Neutrophil (primary cell): ENCODE measurements around the gene CDK2AP2.

Experiments
- H3K27ac ChIP-seq: fragments of 200-600 bp; sonication (generic); 2 replicates; pipeline ENCODE4 v1.5.1; 2016; ENCODE audit warnings: mild to moderate bottlenecking, moderate library complexity
- H3K27me3 ChIP-seq: fragments of 200-600 bp; sonication (generic); 2 replicates; pipeline ENCODE4 v1.6.0; 2016; ENCODE audit warnings: mild to moderate bottlenecking
- H3K36me3 ChIP-seq: fragments of 200-600 bp; sonication (generic); 2 replicates; pipeline ENCODE4 v1.5.1; 2017
- H3K4me1 ChIP-seq, 2 experiments: fragments of 200-600 bp in 1 of 2; sonication (generic) in 1 of 2; 1 replicate in 1 of 2; 2 replicates in 1 of 2; pipeline versions ENCODE4 v1.5.1 to v1.6.1; 2013 to 2016; ENCODE audit warnings: low read depth in 1 of 2, low read length in 1 of 2, mild to moderate bottlenecking in 1 of 2, moderate library complexity in 1 of 2; ENCODE audit not compliant: control insufficient read depth in 1 of 2, insufficient read depth in 1 of 2
- H3K4me3 ChIP-seq, 2 experiments: fragments of 200-600 bp in 1 of 2; sonication (generic) in 1 of 2; 1 replicate in 1 of 2; 2 replicates in 1 of 2; pipeline ENCODE4 v1.5.1; 2013 to 2016; ENCODE audit warnings: low read depth in 1 of 2, low read length in 1 of 2, mild to moderate bottlenecking in 1 of 2, moderate library complexity in 1 of 2
- H3K9me3 ChIP-seq: fragments of 200-600 bp; sonication (generic); 2 replicates; pipeline ENCODE4 v1.5.1; 2016
- TF ChIP-seq, protein P1 (sequence below): fragments of 200-600 bp; sonication (generic); IDR thresholded peaks from 2 replicates; pipeline ENCODE4 v1.5.1; 2016; ENCODE audit warnings: antibody characterized with exemption

The CDK2AP2 gene

DNA sequence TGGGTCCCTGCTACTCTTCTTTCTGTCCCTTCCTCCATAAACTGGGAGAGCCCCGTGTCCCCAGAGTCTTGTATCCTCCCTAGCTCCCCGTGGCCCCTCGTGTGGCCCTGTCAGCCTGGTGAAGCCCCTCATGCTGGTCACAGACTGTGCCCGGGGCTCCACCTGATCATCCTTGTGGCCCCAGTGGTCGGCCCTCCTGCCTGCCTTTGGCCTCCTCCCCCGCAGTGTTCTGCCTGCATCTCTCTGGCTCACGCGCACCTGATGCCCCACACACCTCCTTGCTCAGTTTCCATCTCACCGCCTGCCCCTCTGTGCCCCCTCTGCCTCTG is 16.5 kb upstream of the CDK2AP2 start:
- H3K9me3 ChIP-seq, result no peaks in the 10 kb centered on the region
- TF ChIP-seq, protein P1, sequence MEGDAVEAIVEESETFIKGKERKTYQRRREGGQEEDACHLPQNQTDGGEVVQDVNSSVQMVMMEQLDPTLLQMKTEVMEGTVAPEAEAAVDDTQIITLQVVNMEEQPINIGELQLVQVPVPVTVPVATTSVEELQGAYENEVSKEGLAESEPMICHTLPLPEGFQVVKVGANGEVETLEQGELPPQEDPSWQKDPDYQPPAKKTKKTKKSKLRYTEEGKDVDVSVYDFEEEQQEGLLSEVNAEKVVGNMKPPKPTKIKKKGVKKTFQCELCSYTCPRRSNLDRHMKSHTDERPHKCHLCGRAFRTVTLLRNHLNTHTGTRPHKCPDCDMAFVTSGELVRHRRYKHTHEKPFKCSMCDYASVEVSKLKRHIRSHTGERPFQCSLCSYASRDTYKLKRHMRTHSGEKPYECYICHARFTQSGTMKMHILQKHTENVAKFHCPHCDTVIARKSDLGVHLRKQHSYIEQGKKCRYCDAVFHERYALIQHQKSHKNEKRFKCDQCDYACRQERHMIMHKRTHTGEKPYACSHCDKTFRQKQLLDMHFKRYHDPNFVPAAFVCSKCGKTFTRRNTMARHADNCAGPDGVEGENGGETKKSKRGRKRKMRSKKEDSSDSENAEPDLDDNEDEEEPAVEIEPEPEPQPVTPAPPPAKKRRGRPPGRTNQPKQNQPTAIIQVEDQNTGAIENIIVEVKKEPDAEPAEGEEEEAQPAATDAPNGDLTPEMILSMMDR, result no peak
- H3K4me1 ChIP-seq, result no peaks in the 10 kb centered on the region
- no peaks in the 10 kb centered on the region for H3K36me3 ChIP-seq
- peaks cover 10% of the 10 kb centered on the region for H3K27me3 ChIP-seq
- H3K4me3 ChIP-seq, result no peak overlapping the region
- H3K27ac ChIP-seq, result no peak overlapping the region

DNA sequence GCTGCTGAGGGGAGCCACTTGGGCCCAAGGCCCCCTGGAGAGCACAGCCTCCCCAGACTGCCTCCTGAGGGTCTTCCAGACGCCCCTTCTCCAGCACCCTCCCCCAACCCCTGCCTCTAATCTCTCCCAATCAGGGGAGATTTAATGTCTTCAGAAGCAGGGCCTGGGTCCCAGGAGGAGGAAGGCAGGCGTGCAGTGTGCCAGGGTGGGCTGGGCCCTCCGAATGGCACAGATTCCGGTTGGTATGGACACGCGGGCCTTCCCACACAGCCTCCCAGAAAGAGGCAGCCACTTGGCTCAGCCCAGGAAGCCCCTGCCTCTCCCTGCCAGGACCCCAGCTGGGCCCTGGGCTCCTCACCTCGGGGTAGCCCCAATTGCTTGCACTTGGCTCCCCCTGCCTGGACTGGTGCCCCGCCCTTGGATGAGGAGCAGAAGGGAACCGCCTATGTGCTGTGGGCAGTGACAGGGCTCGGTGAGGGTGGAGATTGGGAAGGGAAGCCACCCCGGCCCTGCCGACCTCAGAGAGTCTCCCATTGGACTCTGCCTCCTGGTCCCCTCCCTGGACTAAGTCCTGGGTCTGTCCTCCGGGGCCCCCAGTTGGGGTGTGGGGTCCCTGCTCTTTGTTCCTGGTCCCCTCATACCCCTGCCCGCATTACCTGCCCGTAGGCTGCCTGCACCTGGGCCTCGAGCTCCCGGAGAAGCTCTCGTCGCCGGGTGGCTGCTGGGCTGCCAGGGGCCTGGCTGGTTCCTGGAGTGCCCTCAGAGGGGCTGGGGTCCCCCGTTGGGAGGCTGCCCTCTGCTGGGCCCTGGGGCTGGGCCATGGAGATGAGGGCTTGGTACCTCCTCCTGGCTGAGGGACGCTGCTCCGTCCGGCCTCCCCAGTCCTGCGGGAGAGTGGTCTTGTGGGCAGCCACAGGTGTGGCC is 15.9 kb upstream of the CDK2AP2 start:
- Histone ChIP-seq H3K27me3 (peaks cover 3% of the 10 kb centered on the region), H3K36me3 (no peaks in the 10 kb centered on the region), H3K27ac (no peak overlapping the region), H3K4me1 (no peaks in the 10 kb centered on the region), H3K9me3 (no peaks in the 10 kb centered on the region), H3K4me3 (no peak overlapping the region)
- TF ChIP-seq, protein P1, result no peak

DNA sequence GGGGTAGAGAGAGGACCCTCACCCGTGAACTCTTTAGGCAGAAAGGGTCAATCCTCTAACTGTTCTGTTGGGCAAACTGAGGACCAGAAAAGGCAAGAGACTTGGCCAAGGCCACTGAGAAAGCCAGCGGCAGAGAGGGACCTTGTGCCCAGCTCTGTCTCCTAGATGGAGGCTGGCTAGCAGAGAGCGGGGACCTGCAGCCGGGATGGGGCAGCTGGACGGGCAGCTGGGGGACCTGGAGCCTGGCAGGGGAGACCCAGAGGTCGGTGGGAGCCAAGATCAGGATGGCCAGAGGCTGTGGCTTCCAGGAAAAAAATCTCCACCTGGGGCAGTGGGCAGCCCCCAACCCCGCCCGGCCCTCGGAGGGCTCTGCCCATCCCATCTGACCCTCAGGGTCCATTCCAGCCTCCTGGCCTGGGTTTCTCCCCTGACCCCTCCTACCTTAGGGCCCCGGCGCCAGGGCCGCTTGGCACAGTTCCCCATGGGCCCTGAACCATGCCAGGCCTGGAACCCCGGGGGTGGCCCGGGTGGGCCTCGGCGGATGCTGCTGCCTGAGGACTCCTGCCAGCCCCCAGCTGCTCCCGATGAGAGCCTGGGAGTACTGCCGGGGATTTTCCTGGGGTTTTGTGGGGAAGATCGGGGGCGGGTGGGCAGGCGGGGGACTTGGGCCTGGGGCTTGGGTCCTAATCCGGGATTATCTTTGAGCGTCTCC is 15.0 kb upstream of the CDK2AP2 start, which contains the start of gene CABP2:
CABP2 (minus strand) TSS at position 603 of the 712 bp plus-strand sequence; CDS start at position 483, 120 bp downstream.
- no peaks in the 10 kb centered on the region for H3K9me3 ChIP-seq
- no peaks in the 10 kb centered on the region for H3K27me3 ChIP-seq
- H3K36me3 ChIP-seq, result no peaks in the 10 kb centered on the region
- TF ChIP-seq, protein P1, result no peak
- H3K27ac ChIP-seq, result no peak within 1 kb of the TSS
- H3K4me3 ChIP-seq, result no peak within 1 kb of the TSS
- no peaks in the 10 kb centered on the region for H3K4me1 ChIP-seq

DNA sequence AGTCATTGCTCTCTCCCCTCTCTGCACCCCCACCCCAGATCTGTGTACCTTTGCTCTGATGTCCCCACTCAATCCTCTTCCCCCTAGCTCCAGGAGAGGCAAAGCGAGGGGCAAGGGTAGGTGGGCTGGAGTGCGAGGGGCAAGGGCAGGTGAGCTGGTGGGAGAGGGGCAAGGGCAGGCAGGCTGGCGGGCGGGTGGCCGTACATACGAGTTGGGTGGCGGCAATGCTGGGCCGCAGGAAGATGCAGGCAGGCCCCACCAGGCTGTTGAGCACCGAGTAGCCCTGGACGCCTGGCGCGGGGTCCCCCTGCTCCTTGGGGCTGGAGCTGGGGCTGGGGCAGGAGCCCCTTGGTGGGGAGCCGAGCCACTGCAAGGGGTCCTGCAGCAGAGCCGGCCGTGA is 14.4 kb upstream of the CDK2AP2 start:
- H3K9me3 ChIP-seq, result no peaks in the 10 kb centered on the region
- no peaks in the 10 kb centered on the region for H3K4me1 ChIP-seq
- no peaks in the 10 kb centered on the region for H3K36me3 ChIP-seq
- TF ChIP-seq, protein P1, result no peak
- no peak overlapping the region for H3K4me3 ChIP-seq
- no peak overlapping the region for H3K27ac ChIP-seq
- H3K27me3 ChIP-seq, result no peaks in the 10 kb centered on the region

DNA sequence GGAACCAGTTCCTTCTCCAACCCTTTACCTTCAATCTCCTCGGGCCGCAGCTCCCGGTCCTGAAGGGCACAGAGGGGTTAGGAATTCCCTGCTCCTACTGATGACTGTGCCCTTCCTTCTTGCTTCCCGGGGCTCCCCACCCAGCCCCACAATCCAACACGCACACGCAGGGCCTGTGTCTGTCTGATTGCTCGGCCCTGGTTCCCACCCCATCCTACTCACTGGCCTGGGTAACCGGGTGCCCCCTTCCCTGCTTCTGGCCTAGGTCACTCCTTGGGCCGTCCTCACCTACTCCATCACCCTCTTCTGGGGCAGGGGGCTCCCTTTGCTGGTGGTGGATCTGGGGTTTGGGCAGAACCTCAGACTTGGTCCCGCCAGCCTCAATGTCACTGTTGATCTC is 14.0 kb upstream of the CDK2AP2 start:
- H3K27ac ChIP-seq, result no peak overlapping the region
- no peak overlapping the region for H3K4me3 ChIP-seq
- H3K4me1 ChIP-seq, result no peaks in the 10 kb centered on the region
- no peaks in the 10 kb centered on the region for H3K27me3 ChIP-seq
- no peaks in the 10 kb centered on the region for H3K36me3 ChIP-seq
- no peaks in the 10 kb centered on the region for H3K9me3 ChIP-seq
- TF ChIP-seq, protein P1, result no peak
